ENCODE data around the gene MORC1. TPM values are rescaled to one million over a fixed set of nuclear protein-coding genes. Genes with fewer than 3 reads are reported as not detected.
A peak's percentile ranks its signal among the peaks of the same experiment; 100 is the strongest.
"Not testable (repeated sequence)": the region's sequence is repeated elsewhere in the genome, so short reads cannot be mapped to it uniquely, and the experiment has no call there.

MORC1 gene
- not detected for total RNA-seq

GRCh38 chr3:109117939-109118338, at the start of gene MORC1:
TSS of gene MORC1 (minus strand) at chr3:109118134. CDS start at chr3:109118059, 75 bp downstream.
- peak; percentile 13 for ATAC-seq

- no peak for ATAC-seq
These were observed 48.0 kb upstream of the MORC1 start for GRCh38 chr3:109165905-109166304.

- ATAC-seq, result no peak
These were observed 43.7 kb upstream of the MORC1 start for GRCh38 chr3:109161487-109162123.

GRCh38 chr3:109155828-109156227, 37.9 kb upstream of the MORC1 start:
- no peak for ATAC-seq

GRCh38 chr3:109154979-109155378, 37.0 kb upstream of the MORC1 start:
- no peak for ATAC-seq

- ATAC-seq, result no peak
These were observed 34.4 kb upstream of the MORC1 start for GRCh38 chr3:109152320-109152719.

- ATAC-seq, result no peak
These were observed 31.1 kb upstream of the MORC1 start for GRCh38 chr3:109149078-109149477.

GRCh38 chr3:109143646-109144045, 25.7 kb upstream of the MORC1 start:
- ATAC-seq, result no peak

- ATAC-seq, result no peak
These were observed 22.4 kb upstream of the MORC1 start for GRCh38 chr3:109140318-109140717.

- ATAC-seq, result no peak
These were observed 19.8 kb upstream of the MORC1 start for GRCh38 chr3:109137761-109138160.

GRCh38 chr3:109136523-109136922, 18.6 kb upstream of the MORC1 start, which contains the start of gene C3orf85:
TSS of gene C3orf85 (plus strand) at chr3:109136719. CDS start at chr3:109136848, 129 bp downstream.
- ATAC-seq, result no peak

GRCh38 chr3:109133474-109133816, 15.5 kb upstream of the MORC1 start:
- ATAC-seq, result not testable (repeated sequence)

GRCh38 chr3:109132801-109133473, 15.0 kb upstream of the MORC1 start:
- ATAC-seq, result no peak

GRCh38 chr3:109131276-109131675, 13.3 kb upstream of the MORC1 start:
- ATAC-seq, result no peak

GRCh38 chr3:109127553-109127952, 9.6 kb upstream of the MORC1 start:
- ATAC-seq, result no peak

- no peak for ATAC-seq
These were observed 8.0 kb upstream of the MORC1 start for GRCh38 chr3:109125902-109126301.

- ATAC-seq, result no peak
These were observed 4.8 kb upstream of the MORC1 start for GRCh38 chr3:109122690-109123089.

- ATAC-seq, result no peak
These were observed 650 bp upstream of the MORC1 start for GRCh38 chr3:109118584-109118983.

- no peak for ATAC-seq
These were observed 1.9 kb downstream of the MORC1 start for GRCh38 chr3:109116031-109116430.

- ATAC-seq, result no peak
These were observed 2.5 kb downstream of the MORC1 start for GRCh38 chr3:109115451-109115850.

GRCh38 chr3:109114746-109115145, 3.2 kb downstream of the MORC1 start:
- no peak for ATAC-seq

GRCh38 chr3:109112946-109113760, 4.8 kb downstream of the MORC1 start:
- no peak for ATAC-seq

- ATAC-seq, result no peak
These were observed 8.4 kb downstream of the MORC1 start for GRCh38 chr3:109109574-109109973.
